Measurements from ENCODE around the gene PCGF6.

DNA sequence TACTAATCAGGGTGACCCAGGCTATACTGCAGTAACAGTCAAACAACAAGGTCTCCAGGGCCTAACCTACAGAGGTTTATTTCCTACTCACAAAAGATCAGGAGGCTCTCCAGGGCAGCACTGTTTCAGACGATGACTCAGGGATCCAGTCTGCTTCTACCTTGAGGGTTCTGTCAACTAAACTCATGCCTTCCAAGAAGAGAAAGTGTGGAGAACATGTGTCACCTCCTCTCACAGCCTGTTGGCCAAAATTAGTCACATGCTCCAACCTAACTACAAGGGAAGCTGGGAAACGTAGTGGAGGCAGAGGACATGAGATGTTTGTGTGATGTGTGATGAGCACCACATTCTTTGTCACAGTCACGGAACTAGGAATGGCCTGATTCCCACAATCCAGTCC, 88.7 kb downstream of the PCGF6 start:
- TF ChIP-seq, protein P1, sequence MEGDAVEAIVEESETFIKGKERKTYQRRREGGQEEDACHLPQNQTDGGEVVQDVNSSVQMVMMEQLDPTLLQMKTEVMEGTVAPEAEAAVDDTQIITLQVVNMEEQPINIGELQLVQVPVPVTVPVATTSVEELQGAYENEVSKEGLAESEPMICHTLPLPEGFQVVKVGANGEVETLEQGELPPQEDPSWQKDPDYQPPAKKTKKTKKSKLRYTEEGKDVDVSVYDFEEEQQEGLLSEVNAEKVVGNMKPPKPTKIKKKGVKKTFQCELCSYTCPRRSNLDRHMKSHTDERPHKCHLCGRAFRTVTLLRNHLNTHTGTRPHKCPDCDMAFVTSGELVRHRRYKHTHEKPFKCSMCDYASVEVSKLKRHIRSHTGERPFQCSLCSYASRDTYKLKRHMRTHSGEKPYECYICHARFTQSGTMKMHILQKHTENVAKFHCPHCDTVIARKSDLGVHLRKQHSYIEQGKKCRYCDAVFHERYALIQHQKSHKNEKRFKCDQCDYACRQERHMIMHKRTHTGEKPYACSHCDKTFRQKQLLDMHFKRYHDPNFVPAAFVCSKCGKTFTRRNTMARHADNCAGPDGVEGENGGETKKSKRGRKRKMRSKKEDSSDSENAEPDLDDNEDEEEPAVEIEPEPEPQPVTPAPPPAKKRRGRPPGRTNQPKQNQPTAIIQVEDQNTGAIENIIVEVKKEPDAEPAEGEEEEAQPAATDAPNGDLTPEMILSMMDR (IDR thresholded peaks at IDR 0.05) = no peak
- no peak for TF ChIP-seq POLR2AphosphoS5 (IDR thresholded peaks at IDR 0.05)
